Activated gamma-delta T cell (primary cell): ENCODE results near the gene ECI2.

Experiments
- DNase-seq: peaks from one replicate; lab custom pipeline; 2025; lab: John Stamatoyannopoulos, UW
- total RNA-seq, 2 donors: gene quantifications; one replicate each; lab custom pipeline; 2026; lab: John Stamatoyannopoulos, UW

The ECI2 gene
- total RNA-seq = 59.6 to 75.5 reads per million in 2 donors

GRCh38 chr6:4134841-4135664, at the start of gene ECI2:
Gene ECI2, minus strand, starts transcription at chr6:4135575. Its CDS starts 15 bp downstream, at chr6:4135560.
- DNase-seq = peak; percentile 48

DNA sequence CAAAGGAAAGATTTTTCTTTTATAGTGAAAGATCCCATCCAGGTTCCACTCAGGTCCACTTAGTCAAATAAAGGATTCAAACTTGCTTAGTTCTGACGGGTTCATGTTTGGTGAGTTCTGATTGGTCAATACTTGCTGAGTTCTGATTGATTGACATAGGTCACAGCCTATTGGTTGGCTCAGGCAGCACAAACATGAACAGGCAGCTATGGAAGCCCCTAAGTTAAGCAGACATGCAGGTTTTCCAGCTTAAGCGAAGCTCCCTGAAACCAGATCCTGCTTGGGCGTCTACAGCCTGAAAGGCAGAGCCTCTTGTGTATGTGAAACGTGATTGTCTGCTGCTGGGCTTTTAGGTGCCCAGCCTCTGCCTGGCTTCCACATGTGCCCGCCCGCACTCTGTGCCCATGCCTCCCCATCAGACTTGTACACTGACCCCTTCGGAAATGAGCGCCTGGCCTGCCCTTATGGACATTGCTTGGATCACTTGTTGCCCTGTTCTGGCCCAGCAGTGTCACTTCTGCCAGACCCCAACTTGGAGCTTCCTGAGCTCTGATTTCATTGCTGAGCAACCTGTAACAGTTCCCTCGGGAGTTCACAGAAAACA, 45.4 kb upstream of the ECI2 start:
- DNase-seq = no peak

DNA sequence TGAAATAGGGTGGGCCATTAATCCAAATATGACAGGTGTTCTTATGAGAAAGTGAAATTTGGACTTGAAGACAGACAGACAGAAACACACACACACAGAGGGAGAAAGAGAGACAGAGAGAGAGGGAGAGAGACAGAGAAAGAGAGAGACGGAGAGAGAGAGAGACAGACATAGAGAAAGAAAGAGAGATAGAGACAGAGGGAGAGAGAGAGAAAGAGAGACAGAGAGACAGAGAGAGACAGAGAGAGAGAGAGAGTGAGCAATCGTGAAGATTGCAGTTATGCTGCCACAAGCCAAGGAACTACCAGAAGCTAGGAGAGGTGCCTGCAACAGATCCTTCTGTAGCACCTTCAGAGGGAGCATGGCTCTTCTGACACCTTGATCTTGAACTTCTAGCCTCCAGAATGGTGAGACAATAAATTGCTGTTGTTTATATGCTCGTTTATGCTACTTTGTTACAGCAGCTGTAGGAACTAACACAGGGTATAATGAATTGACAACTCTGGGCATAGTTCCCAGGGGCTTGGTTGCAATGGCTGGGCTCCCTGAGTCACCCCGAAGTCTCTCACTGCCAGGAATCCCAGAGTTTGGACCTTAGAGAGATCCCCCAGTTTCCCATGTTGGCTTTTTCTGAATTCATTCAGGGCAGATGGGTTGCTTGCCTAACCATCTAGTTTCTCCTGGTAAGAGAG, 44.7 kb upstream of the ECI2 start:
- DNase-seq = no peak

DNA sequence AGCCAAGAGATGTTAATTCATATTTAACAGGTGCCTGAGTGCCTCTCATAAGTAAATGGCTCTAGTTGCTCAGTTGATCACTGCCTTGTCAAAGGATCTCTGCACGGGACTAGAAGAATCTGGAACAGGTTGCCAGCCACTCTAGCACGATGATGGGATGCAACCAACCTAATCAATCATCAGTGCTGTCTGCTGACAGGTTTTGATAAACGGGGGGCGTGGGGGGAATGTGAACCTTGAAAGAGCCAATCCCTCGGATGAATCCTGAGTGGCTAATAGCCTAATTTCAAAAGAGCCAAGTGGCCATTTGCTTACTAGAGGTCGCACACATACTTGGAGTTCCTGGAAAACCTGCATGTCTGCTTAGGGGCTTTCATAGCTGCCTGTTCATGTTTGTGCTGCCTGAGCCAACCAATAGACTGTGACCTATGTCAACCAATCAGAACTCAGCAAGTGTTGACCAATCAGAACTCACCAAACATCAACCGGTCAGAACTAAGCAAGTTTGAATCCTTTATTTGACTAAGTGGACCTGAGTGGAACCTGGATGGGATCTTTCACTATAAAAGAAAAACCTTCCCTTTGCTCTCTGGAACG, 43.5 kb upstream of the ECI2 start:
- no peak for DNase-seq

DNA sequence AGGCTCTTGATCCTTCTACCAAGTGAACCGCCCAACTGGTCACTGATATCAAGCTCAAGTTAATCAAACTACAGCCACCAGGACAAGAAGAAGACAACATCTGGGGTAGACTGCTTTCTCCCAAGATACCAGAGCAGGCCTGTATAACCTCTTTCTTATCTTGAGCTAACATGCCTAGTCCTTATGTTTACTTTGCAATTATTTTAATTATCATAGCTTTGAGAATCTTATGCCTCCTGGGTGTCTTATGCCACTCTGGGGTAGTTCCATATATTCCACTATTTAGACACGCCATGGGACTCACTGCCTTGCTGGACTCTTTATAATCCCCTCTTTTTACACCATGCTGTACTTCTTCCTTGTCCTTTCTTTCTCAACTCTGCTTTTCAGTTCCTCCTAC, 41.5 kb upstream of the ECI2 start:
- DNase-seq = no peak

GRCh38 chr6:4174042-4174441, 38.7 kb upstream of the ECI2 start:
- DNase-seq = no peak

DNA sequence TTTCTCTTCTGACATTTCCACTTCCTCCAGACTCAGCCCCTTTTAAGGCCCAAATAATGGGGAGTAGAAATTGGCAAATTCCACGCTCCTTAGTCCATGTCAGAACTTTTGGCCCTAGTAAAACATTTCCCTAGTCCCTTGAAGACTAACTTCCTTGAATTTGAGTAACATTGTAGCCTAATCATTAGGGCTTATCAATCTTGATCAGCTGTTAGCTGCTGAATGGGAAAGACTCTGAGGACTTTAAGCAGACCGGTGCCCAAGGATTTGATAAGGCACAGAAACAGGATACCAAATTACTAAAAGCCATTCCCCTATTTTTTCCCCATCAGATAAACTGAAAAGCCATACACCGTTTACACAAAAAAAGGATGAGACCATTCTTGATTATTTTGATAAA, 37.0 kb upstream of the ECI2 start:
- DNase-seq = no peak

- no peak for DNase-seq
Measured at GRCh38 chr6:4170297-4170696, 34.9 kb upstream of the ECI2 start.

- DNase-seq = no peak
Measured at GRCh38 chr6:4169028-4169789, 33.8 kb upstream of the ECI2 start.

DNA sequence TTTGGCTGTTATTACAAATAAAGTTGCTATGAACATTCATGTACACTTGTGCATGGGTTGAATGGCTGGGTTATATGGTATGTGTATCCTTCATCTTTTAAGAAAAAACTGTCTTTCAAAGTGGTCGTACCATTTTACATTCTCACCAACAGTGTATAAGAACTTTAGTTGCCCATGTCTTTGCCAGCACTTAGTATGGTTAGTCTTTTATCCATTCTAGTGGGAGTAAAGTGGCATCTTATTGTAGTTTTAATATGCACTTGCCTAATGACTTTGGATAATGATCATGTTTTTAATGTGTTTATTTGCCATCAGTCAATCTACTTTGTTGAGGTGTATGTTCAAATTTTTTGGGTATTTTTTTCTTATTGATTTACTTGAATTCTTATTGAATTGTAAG, 32.5 kb upstream of the ECI2 start:
- DNase-seq = no peak

DNA sequence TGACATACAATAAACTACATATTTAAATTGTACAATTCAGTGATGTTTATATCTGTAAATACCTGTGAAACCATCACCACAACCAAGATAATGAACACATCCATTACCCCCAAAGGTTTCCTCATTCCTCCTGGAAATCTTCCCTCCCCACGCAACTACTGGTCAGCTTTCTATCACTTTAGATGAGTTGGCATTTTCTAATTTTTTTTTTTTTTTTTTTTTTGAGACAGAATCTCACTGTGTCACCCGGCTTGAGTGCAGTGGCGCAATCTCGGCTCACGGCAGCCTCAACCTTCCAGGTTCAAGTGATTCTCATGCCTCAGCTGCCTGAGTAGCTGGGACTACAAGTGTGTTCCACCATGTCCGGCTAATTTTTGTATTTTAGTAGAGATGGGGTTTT, 31.7 kb upstream of the ECI2 start:
- DNase-seq = no peak

- DNase-seq = no peak
Measured at GRCh38 chr6:4164456-4164855, 29.1 kb upstream of the ECI2 start.

DNA sequence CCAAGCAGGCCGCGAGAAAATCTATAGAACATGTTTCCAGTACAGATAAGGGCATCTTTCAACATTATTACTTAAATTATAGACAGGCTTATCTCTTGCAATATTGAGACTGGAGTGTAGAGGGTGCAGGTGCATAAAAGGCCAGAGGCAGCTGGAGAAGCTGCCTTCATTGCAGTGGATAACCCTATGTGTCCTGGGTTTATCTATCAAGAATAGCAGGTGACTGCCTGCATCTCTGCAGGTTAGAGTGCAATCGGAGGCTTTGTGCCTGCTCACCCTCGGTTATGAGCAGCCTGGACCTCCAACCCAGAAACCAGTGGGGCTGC, 28.7 kb upstream of the ECI2 start:
- no peak for DNase-seq

- DNase-seq = no peak
Measured at GRCh38 chr6:4163408-4164116, 28.2 kb upstream of the ECI2 start.

DNA sequence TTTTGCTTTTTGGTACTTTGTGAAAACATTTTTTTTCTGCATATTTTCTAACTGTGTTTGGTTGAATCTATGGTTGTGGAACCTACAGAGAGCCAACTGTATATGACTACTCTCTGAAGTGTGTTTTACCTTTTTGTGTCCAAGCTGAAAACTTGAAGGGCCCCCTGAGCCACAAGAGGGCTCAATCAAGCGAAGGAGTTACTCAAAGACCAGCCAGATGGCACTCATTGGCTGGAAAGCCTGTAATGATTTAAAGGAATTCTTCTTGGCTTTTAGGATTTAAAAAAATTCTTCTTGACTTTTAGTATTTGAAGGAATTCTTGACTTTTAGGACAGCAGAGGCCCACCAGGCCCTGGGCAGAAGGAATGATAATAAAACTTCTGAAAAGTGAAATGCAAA, 27.0 kb upstream of the ECI2 start:
- DNase-seq = no peak

DNA sequence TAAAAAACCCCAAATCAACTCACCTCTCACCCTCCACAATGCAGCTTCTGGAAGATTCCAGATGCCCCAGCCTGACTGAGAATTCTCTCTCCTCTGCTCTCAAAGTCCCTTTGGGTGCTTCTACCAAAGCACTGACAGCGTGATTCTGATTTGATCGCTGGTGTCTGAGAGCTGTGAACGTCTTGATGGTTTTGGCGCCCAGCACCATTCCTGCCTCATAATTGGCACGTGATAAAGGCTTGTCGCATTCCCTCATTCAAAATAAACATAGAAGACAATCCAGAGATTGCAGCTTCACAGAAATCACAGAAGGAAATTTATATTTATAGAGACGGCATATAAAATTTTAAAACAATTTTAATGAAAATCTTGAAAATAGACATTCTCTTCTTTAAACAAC, 24.1 kb upstream of the ECI2 start:
- no peak for DNase-seq

GRCh38 chr6:4157506-4157905, 22.1 kb upstream of the ECI2 start:
- DNase-seq = no peak

GRCh38 chr6:4155848-4156466, 20.6 kb upstream of the ECI2 start:
- no peak for DNase-seq

- DNase-seq = no peak
Measured at GRCh38 chr6:4153514-4153985, 18.2 kb upstream of the ECI2 start.

DNA sequence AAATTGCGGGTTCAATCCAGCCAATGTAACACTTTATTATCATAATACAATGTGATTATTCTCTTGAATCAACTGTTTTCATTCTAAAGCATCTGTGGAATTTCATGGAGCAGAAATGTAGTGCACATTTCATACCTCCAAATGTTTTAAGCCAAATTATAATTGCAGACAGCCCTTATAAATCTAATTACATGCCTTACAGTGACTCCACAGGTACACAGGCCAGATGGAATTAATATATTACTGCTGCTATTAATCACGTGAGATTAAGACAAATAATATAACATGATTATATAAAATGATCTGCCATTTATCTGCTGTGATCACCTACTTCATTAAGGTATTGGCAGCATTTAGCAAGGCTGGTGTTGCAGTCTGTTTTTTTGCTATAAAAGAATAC, 9.7 kb upstream of the ECI2 start:
- no peak for DNase-seq

DNA sequence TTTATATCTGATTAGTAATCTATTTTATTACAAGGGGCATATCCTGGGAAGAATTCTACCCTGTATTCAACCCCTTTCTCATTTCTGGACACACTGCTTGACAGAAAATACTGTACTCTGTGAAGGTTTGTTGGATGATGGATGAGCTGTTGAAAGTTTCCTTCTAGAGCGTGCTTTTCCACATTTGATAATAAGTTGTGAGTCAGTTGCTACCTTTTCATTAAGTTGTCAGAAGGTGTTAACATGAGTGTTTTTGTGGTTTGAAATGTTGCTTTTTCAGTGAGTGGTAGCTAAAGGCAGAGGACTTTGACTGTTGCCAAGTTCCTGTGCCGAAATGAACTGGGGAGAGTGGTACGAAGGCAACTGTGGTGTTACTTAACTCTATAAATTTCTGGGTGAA, 3.9 kb upstream of the ECI2 start:
- no peak for DNase-seq
